K562 (cell line): ENCODE measurements around the gene CEMIP. TPM values are rescaled to one million over a fixed set of nuclear protein-coding genes. Genes with fewer than 3 reads are reported as not detected.

Source experiments
- ATAC-seq: fragments of 200-7000 bp; cut with Tn5 transposase; 3 replicates; pipeline ENCODE4 v1.9.1; 2020; ENCODE audit warnings: moderate library complexity
- Bru-seq: library from RNA; stranded (reverse); fragments of 400-500 nt; gene quantifications from one replicate; lab custom pipeline; 2021; lab: Mats Ljungman, UMichigan
- BruChase-seq, 2 experiments: library from RNA; stranded (reverse); fragments of 400-500 nt; gene quantifications; one replicate each; lab custom pipeline; 2021; lab: Mats Ljungman, UMichigan
- BruUV-seq: library from RNA; stranded (reverse); fragments of 400-500 nt; replicated peaks from 2 replicates; lab custom pipeline; 2021; lab: Mats Ljungman, UMichigan
- CTCF ChIA-PET: fragments of 300-600 bp; formaldehyde crosslinking; extraction: SDS; loops from one replicate; lab custom pipeline; 2021; ENCODE audit warnings: low intra/inter-chr PET ratio; lab: Yijun Ruan, JAX
- POLR2A ChIA-PET: fragments of 300-600, 350-650 bp; sonication (Branson Sonifier 250); formaldehyde crosslinking; extraction: SDS; loops from one replicate; lab custom pipeline; 2021; ENCODE audit warnings: antibody characterized with exemption, inconsistent platforms; lab: Yijun Ruan, JAX
- DNase-seq, 4 experiments: peaks; one replicate each; pipeline versions ENCODE4 v3.0.0 to v3.0.0-alpha.2; 2011 to 2018; ENCODE audit warnings: low spot score in 3 of 4, mixed read lengths in 3 of 4; ENCODE audit errors: extremely low read depth in 1 of 4
- FAIRE-seq: peaks from 2 replicates; lab custom pipeline; 2011; peaks lifted over from hg19 to GRCh38; lab: Jason Lieb, UNC
- H2AFZ ChIP-seq: 2 replicates; pipeline ENCODE4 v1.6.0; 2011; ENCODE audit warnings: low read depth, low read length, control low read depth, inconsistent platforms
- H3K27ac ChIP-seq: fragments of 200-600 bp; 3 replicates; pipeline ENCODE4 v1.8.0; 2011; ENCODE audit warnings: low read depth, mild to moderate bottlenecking, control low read depth, inconsistent platforms, low read length, moderate library complexity, mixed read lengths; ENCODE audit errors: extremely low read depth
- H3K27me3 ChIP-seq, 2 experiments: fragments of 300-600 bp in 1 of 2; 2 replicates in 1 of 2; 3 replicates in 1 of 2; pipeline versions ENCODE4 v1.6.0 to v1.8.0; 2011; ENCODE audit warnings: inconsistent platforms in 2 of 2, low read length in 2 of 2, mild to moderate bottlenecking in 1 of 2, mixed read lengths in 1 of 2, moderate library complexity in 1 of 2; ENCODE audit not compliant: control insufficient read depth in 2 of 2, insufficient read depth in 2 of 2
- H3K36me3 ChIP-seq: fragments of 300-600 bp; 3 replicates; pipeline ENCODE4 v1.8.0; 2011; ENCODE audit warnings: mild to moderate bottlenecking, low read length, inconsistent platforms; ENCODE audit not compliant: control insufficient read depth, insufficient read depth
- H3K4me1 ChIP-seq, 2 experiments: fragments of 200-600 bp in 1 of 2; replicated peaks in 1 of 2; 2 replicates in 1 of 2; 3 replicates in 1 of 2; pipeline versions ENCODE4 v1.5.1 to v1.8.0; 2011; ENCODE audit warnings: inconsistent platforms in 2 of 2, low read length in 2 of 2, mild to moderate bottlenecking in 1 of 2, mixed read lengths in 1 of 2, moderate library complexity in 1 of 2; ENCODE audit not compliant: control insufficient read depth in 2 of 2, insufficient read depth in 2 of 2
- H3K4me2 ChIP-seq: 2 replicates; pipeline ENCODE4 v1.6.1; 2011; ENCODE audit warnings: low read length, control low read depth, inconsistent platforms, mixed read lengths; ENCODE audit not compliant: insufficient read depth
- H3K4me3 ChIP-seq: fragments of 200-600 bp; sonication (generic), shearing (Covaris generic); 2 replicates; pipeline ENCODE4 v1.5.1; 2016; ENCODE audit warnings: control low read depth, inconsistent platforms
- H3K79me2 ChIP-seq: fragments of 200-600 bp; 3 replicates; pipeline ENCODE4 v1.8.0; 2011; ENCODE audit warnings: low read length, inconsistent platforms; ENCODE audit not compliant: control insufficient read depth, insufficient read depth
- H3K9ac ChIP-seq, 2 experiments: 2 replicates each; pipeline versions ENCODE4 v1.6.0 to v1.6.1; 2011; ENCODE audit warnings: low read depth in 2 of 2, low read length in 2 of 2, control low read depth in 1 of 2, inconsistent platforms in 1 of 2, mild to moderate bottlenecking in 1 of 2, mixed read lengths in 1 of 2; ENCODE audit not compliant: insufficient read depth in 1 of 2
- H3K9me1 ChIP-seq: one replicate; pipeline ENCODE4 v1.6.0; 2011; ENCODE audit warnings: inconsistent platforms, mild to moderate bottlenecking, low read length, moderate library complexity; ENCODE audit not compliant: control insufficient read depth, insufficient read depth
- H3K9me3 ChIP-seq: replicated peaks from 2 replicates; pipeline ENCODE4 v1.5.1; 2011; ENCODE audit warnings: low read depth, low read length, inconsistent platforms; ENCODE audit not compliant: control insufficient read depth, insufficient read depth
- H4K20me1 ChIP-seq: replicated peaks from 2 replicates; pipeline ENCODE4 v1.6.1; 2011; ENCODE audit warnings: low read length, inconsistent platforms, mixed read lengths; ENCODE audit not compliant: control insufficient read depth, insufficient read depth
- EGR1 ChIP-seq: fragments of 450-650 bp; conservative IDR thresholded peaks from 2 replicates; pipeline ENCODE4 v1.6.1; 2017; ENCODE audit warnings: mild to moderate bottlenecking
- MAZ ChIP-seq, 2 experiments: fragments of 450-650 bp in 1 of 2; sonication (generic) in 1 of 2; formaldehyde crosslinking; IDR thresholded peaks in 1 of 2; conservative IDR thresholded peaks in 1 of 2; 2 replicates each; pipeline versions ENCODE4 v1.4.0 to v1.5.0; 2020; ENCODE audit warnings: mild to moderate bottlenecking in 1 of 2, missing genetic modification reagents in 1 of 2
- MEF2D ChIP-seq: conservative IDR thresholded peaks from 2 replicates; pipeline ENCODE4 v1.6.1; 2016; ENCODE audit warnings: low read depth, missing genetic modification characterization, missing compliant biosample characterization
- RB1 ChIP-seq: fragments of 450-650 bp; IDR thresholded peaks from 2 replicates; pipeline ENCODE4 v1.6.1; 2017; ENCODE audit warnings: low read depth, mild to moderate bottlenecking
- SRSF9 ChIP-seq: fragments of 200-400 bp; formaldehyde crosslinking; IDR thresholded peaks from 2 replicates; pipeline ENCODE4 v1.6.1; 2017; ENCODE audit warnings: low read depth, low read length, borderline replicate concordance
- ZNF23 ChIP-seq: fragments of 250-450 bp; sonication (Bioruptor Pico); IDR thresholded peaks from 2 replicates; pipeline ENCODE4 v1.4.0; 2020; ENCODE audit warnings: mild to moderate bottlenecking
- WGBS: fragments of 100-300 bp; shearing (Covaris generic); methylation state at CpG from one replicate; pipeline ENCODE4 v1.1.6; 2016; ENCODE audit warnings: low coverage, mixed read lengths; ENCODE audit not compliant: insufficient coverage; ENCODE audit errors: missing lambda C conversion rate; 5-methylcytosine and 5-hydroxymethylcytosine counted together
- in situ Hi-C: fragments of 300-500 bp; cut with MboI; formaldehyde crosslinking; loops from 4 replicates; pipeline ENCODE4 v1.15.0; 2018; ENCODE audit warnings: inconsistent platforms, mixed read lengths
- intact Hi-C: fragments of 100-400 bp; cut with micrococcal nuclease; formaldehyde crosslinking; loops from 2 replicates; pipeline ENCODE4 v1.14.2; 2022
- long read RNA-seq, 3 experiments: library from polyadenylated mRNA in 2 of 3; library from RNA in 1 of 3; unstranded in 2 of 3; stranded (forward) in 1 of 3; transcript quantifications; one replicate each; pipeline ENCODE4 v2.0.0, GENCODE V29; 2019 to 2022
- polyA minus RNA-seq, 3 experiments: library from RNA; depleted of rRNA, polyadenylated mRNA; stranded (reverse); fragments of >200 nt; gene quantifications; 2 replicates each; pipeline ENCODE4 v1.2.3, GENCODE V29; 2011
- polyA plus RNA-seq, 8 experiments: library from polyadenylated mRNA; depleted of rRNA in 4 of 8; stranded (reverse) in 5 of 8; unstranded in 3 of 8; fragments of >200 nt; fragmentation: Nextera tagmentation in 2 of 8; fragmentation: Illumina TruSeq in 1 of 8; extraction: Ambion mirVana in 2 of 8; extraction: Trizol in 1 of 8; gene quantifications; 2 replicates each; pipeline versions ENCODE4 v1.2.1 to v1.2.3, GENCODE V29; 2011 to 2014; ENCODE audit warnings: inconsistent platforms in 1 of 8, missing spikeins in 1 of 8
- total RNA-seq, 7 experiments: library from RNA; depleted of rRNA in 6 of 7; stranded (reverse); fragments of >200 nt in 6 of 7; fragmentation: Illumina TruSeq in 2 of 7; extraction: Trizol in 2 of 7; gene quantifications; 2 replicates each; pipeline versions ENCODE4 v1.2.1 to v1.2.3, GENCODE V29; 2011 to 2021; ENCODE audit warnings: low replicate concordance in 1 of 7
- TF ChIP-seq, protein P1 (sequence below): fragments of 450-650 bp; formaldehyde crosslinking; IDR thresholded peaks from 2 replicates; pipeline ENCODE4 v1.4.0; 2020; ENCODE audit warnings: mild to moderate bottlenecking, moderate library complexity
- TF ChIP-seq, protein P2 (sequence below), 3 experiments: IDR thresholded peaks in 2 of 3; conservative IDR thresholded peaks in 1 of 3; 2 replicates each; pipeline ENCODE4 v1.5.1; 2011 to 2012; ENCODE audit warnings: low read length in 3 of 3, mild to moderate bottlenecking in 3 of 3, control low read depth in 2 of 3, improper control_type of control experiment in 1 of 3, inconsistent platforms in 1 of 3, low read depth in 1 of 3, mixed read lengths in 1 of 3, moderate library complexity in 1 of 3; ENCODE audit not compliant: insufficient read depth in 2 of 3

CEMIP gene, protein sequence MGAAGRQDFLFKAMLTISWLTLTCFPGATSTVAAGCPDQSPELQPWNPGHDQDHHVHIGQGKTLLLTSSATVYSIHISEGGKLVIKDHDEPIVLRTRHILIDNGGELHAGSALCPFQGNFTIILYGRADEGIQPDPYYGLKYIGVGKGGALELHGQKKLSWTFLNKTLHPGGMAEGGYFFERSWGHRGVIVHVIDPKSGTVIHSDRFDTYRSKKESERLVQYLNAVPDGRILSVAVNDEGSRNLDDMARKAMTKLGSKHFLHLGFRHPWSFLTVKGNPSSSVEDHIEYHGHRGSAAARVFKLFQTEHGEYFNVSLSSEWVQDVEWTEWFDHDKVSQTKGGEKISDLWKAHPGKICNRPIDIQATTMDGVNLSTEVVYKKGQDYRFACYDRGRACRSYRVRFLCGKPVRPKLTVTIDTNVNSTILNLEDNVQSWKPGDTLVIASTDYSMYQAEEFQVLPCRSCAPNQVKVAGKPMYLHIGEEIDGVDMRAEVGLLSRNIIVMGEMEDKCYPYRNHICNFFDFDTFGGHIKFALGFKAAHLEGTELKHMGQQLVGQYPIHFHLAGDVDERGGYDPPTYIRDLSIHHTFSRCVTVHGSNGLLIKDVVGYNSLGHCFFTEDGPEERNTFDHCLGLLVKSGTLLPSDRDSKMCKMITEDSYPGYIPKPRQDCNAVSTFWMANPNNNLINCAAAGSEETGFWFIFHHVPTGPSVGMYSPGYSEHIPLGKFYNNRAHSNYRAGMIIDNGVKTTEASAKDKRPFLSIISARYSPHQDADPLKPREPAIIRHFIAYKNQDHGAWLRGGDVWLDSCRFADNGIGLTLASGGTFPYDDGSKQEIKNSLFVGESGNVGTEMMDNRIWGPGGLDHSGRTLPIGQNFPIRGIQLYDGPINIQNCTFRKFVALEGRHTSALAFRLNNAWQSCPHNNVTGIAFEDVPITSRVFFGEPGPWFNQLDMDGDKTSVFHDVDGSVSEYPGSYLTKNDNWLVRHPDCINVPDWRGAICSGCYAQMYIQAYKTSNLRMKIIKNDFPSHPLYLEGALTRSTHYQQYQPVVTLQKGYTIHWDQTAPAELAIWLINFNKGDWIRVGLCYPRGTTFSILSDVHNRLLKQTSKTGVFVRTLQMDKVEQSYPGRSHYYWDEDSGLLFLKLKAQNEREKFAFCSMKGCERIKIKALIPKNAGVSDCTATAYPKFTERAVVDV (N-terminal part only)
- not detected in 2 replicates for total RNA-seq (2011; cell fraction: chromatin; rRNA removed; ENCODE audit: low replicate concordance)
- total RNA-seq (2011; cell fraction: nucleolus; rRNA removed), result not detected in 2 replicates
- not detected in 2 replicates for total RNA-seq (2011; cell fraction: nucleoplasm; rRNA removed)
- not detected in 2 replicates for total RNA-seq (2014; rRNA removed)
- total RNA-seq (2014; rRNA removed; fragmentation: Illumina TruSeq; extraction: Trizol), result not detected in 2 replicates
- not detected in 2 replicates for total RNA-seq (2015; rRNA removed; fragmentation: Illumina TruSeq; extraction: Trizol)
- total RNA-seq (2021), result 0.33 and 0.36 TPM in 2 replicates
- not detected in 2 replicates for polyA plus RNA-seq (2011; rRNA removed)
- not detected in 2 replicates for polyA plus RNA-seq (2011; cell fraction: cytosol; rRNA removed)
- polyA plus RNA-seq (2011; cell fraction: nucleus; rRNA removed), result 0.01 TPM in 1 of 2 replicates, not detected in the other
- polyA plus RNA-seq (2012), result 0.46 and 0.97 TPM in 2 replicates
- not detected in 2 replicates for polyA plus RNA-seq (2014; fragmentation: Illumina TruSeq; extraction: Trizol)
- not detected for polyA plus RNA-seq (2014; fragmentation: Nextera tagmentation; extraction: Ambion mirVana)
- polyA plus RNA-seq (2014; rRNA removed), result not detected in 2 replicates
- not detected in 2 replicates for polyA minus RNA-seq (2011; rRNA and poly(A)+ RNA removed)
- polyA minus RNA-seq (2011; cell fraction: cytosol; rRNA and poly(A)+ RNA removed), result not detected in 2 replicates
- not detected in 2 replicates for polyA minus RNA-seq (2011; cell fraction: nucleus; rRNA and poly(A)+ RNA removed)
- Bru-seq, nascent RNA, result percentile 2 among the genes with signal in this experiment
- BruChase-seq, experiment 1, labeled RNA remaining after a 2-hour chase, result percentile 5 among the genes with signal in this experiment
- BruChase-seq, experiment 2, labeled RNA remaining after a 6-hour chase, result percentile 4 among the genes with signal in this experiment
- long read RNA-seq, experiment 1, result 0 reads
- long read RNA-seq, experiment 2, result 0 reads
- long read RNA-seq, experiment 3, result 0 reads

GRCh38 chr15:80778964-80779657 lies at the start of gene CEMIP:
CEMIP (plus strand) TSS chr15:80779370; CDS start chr15:80873880, 94,510 bp downstream.
- Histone ChIP-seq H3K4me2 (no peak within 1 kb of the TSS), H4K20me1 (peaks cover 9% of the 10 kb centered on the region), H3K4me1 (peaks cover 0 to 18% of the 10 kb centered on the region in 2 experiments; a peak in 2 of 5 replicates), H2AFZ (no peak within 1 kb of the TSS), H3K9me3 (no peaks in the 10 kb centered on the region), H3K27ac (no peak within 1 kb of the TSS), H3K79me2 (no peaks in the 10 kb centered on the region), H3K36me3 (no peaks in the 10 kb centered on the region), H3K4me3 (no peak within 1 kb of the TSS), H3K9ac (no peak within 1 kb of the TSS), H3K27me3 (peaks cover 11 to 31% of the 10 kb centered on the region in 2 experiments; a peak in 4 of 5 replicates), H3K9me1 (no peaks in the 10 kb centered on the region)
- no TSS peak for BruUV-seq
- POLR2A ChIA-PET, result no interaction called here
- CTCF ChIA-PET, result interaction anchor here (0.6 to 1.9 kb wide), 7 partner anchors 191 to 329 kb away, joined by 3 to 11 read pairs (median 4); no protein-coding TSS in a partner anchor
- WGBS, result 37% methylated on average over 40 of the region's 75 CpGs
- in situ Hi-C loops, result loop anchor here (5.0 kb wide), 1 partner anchor 322 kb away; no protein-coding TSS in a partner anchor
- peak; percentile 64 to 80 (median 76) for DNase-seq
- intact Hi-C loops, result loop anchor here (1.0 to 2.0 kb wide), 2 partner anchors 192 to 324 kb away; no protein-coding TSS in a partner anchor
- no peak for FAIRE-seq
- ATAC-seq, result peak; percentile 99
- no peak for TF ChIP-seq ZNF23 (CRISPR knock-in tag)
- peak in 1 of 2 experiments; percentile 43; a peak in 1 of 4 replicates for TF ChIP-seq MAZ (CRISPR knock-in tag; conservative IDR thresholded peaks at IDR 0.05 in 1 of 2, IDR thresholded peaks at IDR 0.05 in 1 of 2)
- TF ChIP-seq, protein P1, sequence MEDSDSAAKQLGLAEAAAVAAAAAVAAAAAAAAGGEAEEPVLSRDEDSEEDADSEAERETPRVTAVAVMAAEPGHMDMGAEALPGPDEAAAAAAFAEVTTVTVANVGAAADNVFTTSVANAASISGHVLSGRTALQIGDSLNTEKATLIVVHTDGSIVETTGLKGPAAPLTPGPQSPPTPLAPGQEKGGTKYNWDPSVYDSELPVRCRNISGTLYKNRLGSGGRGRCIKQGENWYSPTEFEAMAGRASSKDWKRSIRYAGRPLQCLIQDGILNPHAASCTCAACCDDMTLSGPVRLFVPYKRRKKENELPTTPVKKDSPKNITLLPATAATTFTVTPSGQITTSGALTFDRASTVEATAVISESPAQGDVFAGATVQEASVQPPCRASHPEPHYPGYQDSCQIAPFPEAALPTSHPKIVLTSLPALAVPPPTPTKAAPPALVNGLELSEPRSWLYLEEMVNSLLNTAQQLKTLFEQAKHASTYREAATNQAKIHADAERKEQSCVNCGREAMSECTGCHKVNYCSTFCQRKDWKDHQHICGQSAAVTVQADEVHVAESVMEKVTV (CRISPR knock-in tag), result peak; percentile 58
- no peak for TF ChIP-seq MEF2D (tag)
- TF ChIP-seq, protein P2, sequence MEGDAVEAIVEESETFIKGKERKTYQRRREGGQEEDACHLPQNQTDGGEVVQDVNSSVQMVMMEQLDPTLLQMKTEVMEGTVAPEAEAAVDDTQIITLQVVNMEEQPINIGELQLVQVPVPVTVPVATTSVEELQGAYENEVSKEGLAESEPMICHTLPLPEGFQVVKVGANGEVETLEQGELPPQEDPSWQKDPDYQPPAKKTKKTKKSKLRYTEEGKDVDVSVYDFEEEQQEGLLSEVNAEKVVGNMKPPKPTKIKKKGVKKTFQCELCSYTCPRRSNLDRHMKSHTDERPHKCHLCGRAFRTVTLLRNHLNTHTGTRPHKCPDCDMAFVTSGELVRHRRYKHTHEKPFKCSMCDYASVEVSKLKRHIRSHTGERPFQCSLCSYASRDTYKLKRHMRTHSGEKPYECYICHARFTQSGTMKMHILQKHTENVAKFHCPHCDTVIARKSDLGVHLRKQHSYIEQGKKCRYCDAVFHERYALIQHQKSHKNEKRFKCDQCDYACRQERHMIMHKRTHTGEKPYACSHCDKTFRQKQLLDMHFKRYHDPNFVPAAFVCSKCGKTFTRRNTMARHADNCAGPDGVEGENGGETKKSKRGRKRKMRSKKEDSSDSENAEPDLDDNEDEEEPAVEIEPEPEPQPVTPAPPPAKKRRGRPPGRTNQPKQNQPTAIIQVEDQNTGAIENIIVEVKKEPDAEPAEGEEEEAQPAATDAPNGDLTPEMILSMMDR (IDR thresholded peaks at IDR 0.05 in 2 of 3, conservative IDR thresholded peaks at IDR 0.05 in 1 of 3; ENCODE audit: insufficient read depth in 2 of 3, low read depth in 1 of 3, low read length in 3 of 3), result peak; percentile 62 to 97 (median 81)
- peak; percentile 28 for TF ChIP-seq EGR1
- TF ChIP-seq RB1, result peak; percentile 50; the same call in 1 of the 2 replicates
- TF ChIP-seq SRSF9, result no peak
